Measurements from ENCODE around the gene LHPP.
A peak's percentile ranks its signal among the peaks of the same experiment; 100 is the strongest.

LHPP gene

GRCh38 chr10:124630551-124630950 lies 168.9 kb downstream of the LHPP start:
- no peak for DNase-seq

- DNase-seq = no peak
These were observed 170.5 kb downstream of the LHPP start for GRCh38 chr10:124632064-124632531.

GRCh38 chr10:124632566-124632965 lies 170.9 kb downstream of the LHPP start:
- no peak for DNase-seq

- DNase-seq = peak; percentile 25
These were observed 174.8 kb downstream of the LHPP start for GRCh38 chr10:124636271-124636995.

- no peak for DNase-seq
These were observed 175.6 kb downstream of the LHPP start for GRCh38 chr10:124637091-124637700.

- DNase-seq = no peak
These were observed 176.1 kb downstream of the LHPP start for GRCh38 chr10:124637746-124638145.

GRCh38 chr10:124639206-124639605 lies 177.6 kb downstream of the LHPP start:
- no peak for DNase-seq

GRCh38 chr10:124639646-124640045 lies 178.0 kb downstream of the LHPP start:
- no peak for DNase-seq

- no peak for DNase-seq
These were observed 178.4 kb downstream of the LHPP start for GRCh38 chr10:124640056-124640455.

- no peak for DNase-seq
These were observed 179.1 kb downstream of the LHPP start for GRCh38 chr10:124640538-124641231.

- no peak for DNase-seq
These were observed 179.9 kb downstream of the LHPP start for GRCh38 chr10:124641282-124642087.

GRCh38 chr10:124642088-124642710 lies 180.6 kb downstream of the LHPP start:
- DNase-seq = no peak

- DNase-seq = no peak
These were observed 181.8 kb downstream of the LHPP start for GRCh38 chr10:124643330-124644009.

- DNase-seq = no peak
These were observed 182.6 kb downstream of the LHPP start for GRCh38 chr10:124644236-124644635.

- no peak for DNase-seq
These were observed 183.3 kb downstream of the LHPP start for GRCh38 chr10:124644771-124645415.

GRCh38 chr10:124645467-124646095 lies 184.0 kb downstream of the LHPP start:
- no peak for DNase-seq

- no peak for DNase-seq
These were observed 185.1 kb downstream of the LHPP start for GRCh38 chr10:124646483-124647352.

- DNase-seq = no peak
These were observed 186.0 kb downstream of the LHPP start for GRCh38 chr10:124647421-124648130.

GRCh38 chr10:124648131-124648475 lies 186.5 kb downstream of the LHPP start:
- no peak for DNase-seq

Data from activated gamma-delta T cell (primary cell).